K562 (cell line): ENCODE results near the gene TAF3. TPM values are rescaled to one million over a fixed set of nuclear protein-coding genes. Genes with fewer than 3 reads are reported as not detected.

Source experiments
- ATAC-seq: fragments of 200-7000 bp; cut with Tn5 transposase; 3 replicates; pipeline ENCODE4 v1.9.1; 2020; ENCODE audit warnings: moderate library complexity
- BruUV-seq: library from RNA; stranded (reverse); fragments of 400-500 nt; replicated peaks from 2 replicates; lab custom pipeline; 2021; lab: Mats Ljungman, UMichigan
- CTCF ChIA-PET: fragments of 300-600 bp; formaldehyde crosslinking; extraction: SDS; loops from one replicate; lab custom pipeline; 2021; ENCODE audit warnings: low intra/inter-chr PET ratio; lab: Yijun Ruan, JAX
- POLR2A ChIA-PET: fragments of 300-600, 350-650 bp; sonication (Branson Sonifier 250); formaldehyde crosslinking; extraction: SDS; loops from one replicate; lab custom pipeline; 2021; ENCODE audit warnings: antibody characterized with exemption, inconsistent platforms; lab: Yijun Ruan, JAX
- DNase-seq, 4 experiments: peaks; one replicate each; pipeline versions ENCODE4 v3.0.0 to v3.0.0-alpha.2; 2011 to 2018; ENCODE audit warnings: low spot score in 3 of 4, mixed read lengths in 3 of 4; ENCODE audit errors: extremely low read depth in 1 of 4
- FAIRE-seq: peaks from 2 replicates; lab custom pipeline; 2011; peaks lifted over from hg19 to GRCh38; lab: Jason Lieb, UNC
- H2AFZ ChIP-seq: 2 replicates; pipeline ENCODE4 v1.6.0; 2011; ENCODE audit warnings: low read depth, low read length, control low read depth, inconsistent platforms
- H3K27ac ChIP-seq: fragments of 200-600 bp; 3 replicates; pipeline ENCODE4 v1.8.0; 2011; ENCODE audit warnings: low read depth, mild to moderate bottlenecking, control low read depth, inconsistent platforms, low read length, moderate library complexity, mixed read lengths; ENCODE audit errors: extremely low read depth
- H3K27me3 ChIP-seq, 2 experiments: fragments of 300-600 bp in 1 of 2; 2 replicates in 1 of 2; 3 replicates in 1 of 2; pipeline versions ENCODE4 v1.6.0 to v1.8.0; 2011; ENCODE audit warnings: inconsistent platforms in 2 of 2, low read length in 2 of 2, mild to moderate bottlenecking in 1 of 2, mixed read lengths in 1 of 2, moderate library complexity in 1 of 2; ENCODE audit not compliant: control insufficient read depth in 2 of 2, insufficient read depth in 2 of 2
- H3K36me3 ChIP-seq: fragments of 300-600 bp; 3 replicates; pipeline ENCODE4 v1.8.0; 2011; ENCODE audit warnings: mild to moderate bottlenecking, low read length, inconsistent platforms; ENCODE audit not compliant: control insufficient read depth, insufficient read depth
- H3K4me1 ChIP-seq, 2 experiments: fragments of 200-600 bp in 1 of 2; replicated peaks in 1 of 2; 2 replicates in 1 of 2; 3 replicates in 1 of 2; pipeline versions ENCODE4 v1.5.1 to v1.8.0; 2011; ENCODE audit warnings: inconsistent platforms in 2 of 2, low read length in 2 of 2, mild to moderate bottlenecking in 1 of 2, mixed read lengths in 1 of 2, moderate library complexity in 1 of 2; ENCODE audit not compliant: control insufficient read depth in 2 of 2, insufficient read depth in 2 of 2
- H3K4me2 ChIP-seq: 2 replicates; pipeline ENCODE4 v1.6.1; 2011; ENCODE audit warnings: low read length, control low read depth, inconsistent platforms, mixed read lengths; ENCODE audit not compliant: insufficient read depth
- H3K4me3 ChIP-seq: fragments of 200-600 bp; sonication (generic), shearing (Covaris generic); 2 replicates; pipeline ENCODE4 v1.5.1; 2016; ENCODE audit warnings: control low read depth, inconsistent platforms
- H3K79me2 ChIP-seq: fragments of 200-600 bp; 3 replicates; pipeline ENCODE4 v1.8.0; 2011; ENCODE audit warnings: low read length, inconsistent platforms; ENCODE audit not compliant: control insufficient read depth, insufficient read depth
- H3K9ac ChIP-seq, 2 experiments: 2 replicates each; pipeline versions ENCODE4 v1.6.0 to v1.6.1; 2011; ENCODE audit warnings: low read depth in 2 of 2, low read length in 2 of 2, control low read depth in 1 of 2, inconsistent platforms in 1 of 2, mild to moderate bottlenecking in 1 of 2, mixed read lengths in 1 of 2; ENCODE audit not compliant: insufficient read depth in 1 of 2
- H3K9me1 ChIP-seq: one replicate; pipeline ENCODE4 v1.6.0; 2011; ENCODE audit warnings: inconsistent platforms, mild to moderate bottlenecking, low read length, moderate library complexity; ENCODE audit not compliant: control insufficient read depth, insufficient read depth
- H3K9me3 ChIP-seq: replicated peaks from 2 replicates; pipeline ENCODE4 v1.5.1; 2011; ENCODE audit warnings: low read depth, low read length, inconsistent platforms; ENCODE audit not compliant: control insufficient read depth, insufficient read depth
- H4K20me1 ChIP-seq: replicated peaks from 2 replicates; pipeline ENCODE4 v1.6.1; 2011; ENCODE audit warnings: low read length, inconsistent platforms, mixed read lengths; ENCODE audit not compliant: control insufficient read depth, insufficient read depth
- ARID3A ChIP-seq: IDR thresholded peaks from 2 replicates; pipeline ENCODE4 v1.6.1; 2012; ENCODE audit warnings: low read depth, low read length, improper control_type of control experiment, borderline replicate concordance
- ATF4 ChIP-seq: fragments of 450-650 bp; formaldehyde crosslinking; IDR thresholded peaks from 2 replicates; pipeline ENCODE4 v1.4.0; 2022; ENCODE audit warnings: mild to moderate bottlenecking, moderate library complexity
- HDGF ChIP-seq: fragments of 450-650 bp; IDR thresholded peaks from 2 replicates; pipeline ENCODE4 v1.6.1; 2016
- HNRNPLL ChIP-seq: fragments of 200-400 bp; formaldehyde crosslinking; IDR thresholded peaks from 2 replicates; pipeline ENCODE4 v1.6.1; 2017; ENCODE audit warnings: low read length, low read depth, mild to moderate bottlenecking; ENCODE audit not compliant: poor library complexity, severe bottlenecking
- MAFK ChIP-seq: IDR thresholded peaks from 2 replicates; pipeline ENCODE4 v1.6.1; 2011; ENCODE audit warnings: low read length, improper control_type of control experiment
- MYNN ChIP-seq, 2 experiments: sonication (generic); formaldehyde crosslinking in 1 of 2; IDR thresholded peaks; 2 replicates each; pipeline versions ENCODE4 v1.5.0 to v1.6.1; 2016 to 2020; ENCODE audit warnings: antibody characterized with exemption in 1 of 2, missing genetic modification reagents in 1 of 2
- NFIC ChIP-seq: fragments of 450-650 bp; IDR thresholded peaks from 2 replicates; pipeline ENCODE4 v1.6.1; 2017; ENCODE audit warnings: mild to moderate bottlenecking, inconsistent platforms
- NKRF ChIP-seq: fragments of 450-650 bp; IDR thresholded peaks from 2 replicates; pipeline ENCODE4 v1.6.1; 2016; ENCODE audit warnings: borderline replicate concordance
- STAT5A ChIP-seq: IDR thresholded peaks from 2 replicates; pipeline ENCODE4 v1.6.1; 2012; ENCODE audit warnings: low read length, inconsistent platforms, borderline replicate concordance
- ZNF445 ChIP-seq: fragments of 250-450 bp; sonication (Bioruptor Pico); IDR thresholded peaks from 2 replicates; pipeline ENCODE4 v1.4.0; 2020; ENCODE audit warnings: low read depth, mild to moderate bottlenecking, moderate library complexity
- WGBS: fragments of 100-300 bp; shearing (Covaris generic); methylation state at CpG from one replicate; pipeline ENCODE4 v1.1.6; 2016; ENCODE audit warnings: low coverage, mixed read lengths; ENCODE audit not compliant: insufficient coverage; ENCODE audit errors: missing lambda C conversion rate; 5-methylcytosine and 5-hydroxymethylcytosine counted together
- in situ Hi-C: fragments of 300-500 bp; cut with MboI; formaldehyde crosslinking; loops from 4 replicates; pipeline ENCODE4 v1.15.0; 2018; ENCODE audit warnings: inconsistent platforms, mixed read lengths
- intact Hi-C: fragments of 100-400 bp; cut with micrococcal nuclease; formaldehyde crosslinking; loops from 2 replicates; pipeline ENCODE4 v1.14.2; 2022
- polyA plus RNA-seq, 8 experiments: library from polyadenylated mRNA; depleted of rRNA in 4 of 8; stranded (reverse) in 5 of 8; unstranded in 3 of 8; fragments of >200 nt; fragmentation: Nextera tagmentation in 2 of 8; fragmentation: Illumina TruSeq in 1 of 8; extraction: Ambion mirVana in 2 of 8; extraction: Trizol in 1 of 8; gene quantifications; 2 replicates each; pipeline versions ENCODE4 v1.2.1 to v1.2.3, GENCODE V29; 2011 to 2014; ENCODE audit warnings: inconsistent platforms in 1 of 8, missing spikeins in 1 of 8
- total RNA-seq, 7 experiments: library from RNA; depleted of rRNA in 6 of 7; stranded (reverse); fragments of >200 nt in 6 of 7; fragmentation: Illumina TruSeq in 2 of 7; extraction: Trizol in 2 of 7; gene quantifications; 2 replicates each; pipeline versions ENCODE4 v1.2.1 to v1.2.3, GENCODE V29; 2011 to 2021; ENCODE audit warnings: low replicate concordance in 1 of 7

Gene TAF3
- total and polyA plus RNA-seq, 9 of the 15 experiments (the other 6 are each of a cell fraction or from before 2014, with no cell fraction given): 1.5 to 9.9 (median 4.1) TPM

GRCh38 chr10:8065651-8066050, 247.3 kb downstream of the TAF3 start:
- Histone ChIP-seq H3K9me3 (no peaks in the 10 kb centered on the region), H3K27ac (no peak overlapping the region), H3K4me3 (no peak overlapping the region), H3K36me3 (no peaks in the 10 kb centered on the region), H3K27me3 (peaks cover 28 to 55% of the 10 kb centered on the region in 2 experiments; a peak in 4 of 5 replicates), H3K4me2 (no peak overlapping the region), H3K9ac (no peak overlapping the region), H3K9me1 (no peaks in the 10 kb centered on the region), H3K4me1 (peaks cover 0 to 4% of the 10 kb centered on the region in 2 experiments; a peak in 1 of 5 replicates), H3K79me2 (no peaks in the 10 kb centered on the region), H2AFZ (no peak overlapping the region), H4K20me1 (no peaks in the 10 kb centered on the region)
- FAIRE-seq (no peak), DNase-seq (no peak), ATAC-seq (no peak)
- in situ Hi-C loops: no loop called here
- no peak for TF ChIP-seq MYNN (IDR thresholded peaks at IDR 0.05)
- no peak for TF ChIP-seq MYNN (CRISPR knock-in tag; IDR thresholded peaks at IDR 0.05)
- no peak for TF ChIP-seq ATF4 (CRISPR knock-in tag)
- TF ChIP-seq NKRF: no peak
- TF ChIP-seq STAT5A: no peak
- TF ChIP-seq ARID3A: no peak
- TF ChIP-seq HNRNPLL: no peak
- TF ChIP-seq HDGF: no peak
- no peak for TF ChIP-seq MAFK
- no peak for TF ChIP-seq NFIC
- no peak for TF ChIP-seq ZNF445 (CRISPR knock-in tag)
- intact Hi-C loops: no loop called here
- BruUV-seq: no TSS peak
- POLR2A ChIA-PET: no interaction called here
- WGBS: 0% methylated on average over 2 of the region's 2 CpGs
- CTCF ChIA-PET: no interaction called here
